ENCODE measurements around the gene RPS15. TPM values are rescaled to one million over a fixed set of nuclear protein-coding genes. Genes with fewer than 3 reads are reported as not detected.

RPS15 gene
- total RNA-seq, 6 experiments from 2014 or later: 1,047 to 1,358 (median 1,277) TPM

DNA sequence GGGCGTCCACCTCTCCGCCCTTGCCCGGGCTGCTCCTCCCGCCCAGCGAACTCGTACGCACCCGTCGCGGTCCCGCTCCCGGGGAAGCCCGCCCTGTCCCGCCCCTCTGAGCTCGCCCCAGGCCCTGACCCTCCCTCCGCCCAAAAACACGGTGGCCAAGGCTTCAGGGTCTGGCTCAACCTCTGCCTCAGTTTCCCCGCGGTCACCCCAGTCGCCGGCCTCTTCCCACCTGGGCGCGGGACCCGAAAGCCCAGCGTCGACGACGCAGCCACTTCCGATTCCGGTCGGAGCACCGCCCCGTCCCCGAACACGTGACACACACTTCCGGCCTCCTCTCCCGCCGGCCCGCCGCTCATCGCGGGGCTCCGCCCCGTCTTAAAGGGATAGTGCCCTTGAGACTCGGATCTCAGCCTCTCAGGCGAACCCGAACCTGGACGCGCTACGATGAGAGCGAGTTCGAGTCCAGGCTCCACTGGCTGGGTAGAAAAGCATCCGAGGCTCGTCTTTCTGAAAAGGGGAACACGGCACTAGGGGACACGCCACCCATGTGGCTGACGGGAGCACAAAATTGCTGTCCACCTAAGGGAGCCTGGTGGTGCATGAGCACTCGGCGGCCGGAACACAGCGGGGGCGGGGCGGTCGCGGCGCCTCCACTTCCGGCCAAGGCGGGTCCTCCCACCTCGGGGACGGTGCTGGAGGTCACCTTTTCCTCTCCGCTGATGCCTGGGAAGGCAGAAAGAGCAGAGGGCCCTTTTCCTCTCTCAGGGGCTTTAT lies 40.9 kb downstream of the RPS15 start, which contains the start of gene C19orf25:
TSS of gene C19orf25 (minus strand) at position 282 of the 774 bp plus-strand sequence. CDS start 312 bp downstream, outside the sequence.
- Mint-ChIP-seq H3K27me3 (ENCODE audit: insufficient read depth) (peaks cover 3% of the 10 kb centered on the region; the same call in 1 of the 2 replicates), H3K27ac (peak within 1 kb of the TSS; percentile 90), H3K9me3 (no peaks in the 10 kb centered on the region), H3K4me3 (peak within 1 kb of the TSS; percentile 93), H3K4me1 (ENCODE audit: low read depth) (peaks cover 11% of the 10 kb centered on the region), H3K36me3 (ENCODE audit: low read depth) (no peaks in the 10 kb centered on the region; the same call in 1 of the 2 replicates)
- TF ChIP-seq, protein P1, sequence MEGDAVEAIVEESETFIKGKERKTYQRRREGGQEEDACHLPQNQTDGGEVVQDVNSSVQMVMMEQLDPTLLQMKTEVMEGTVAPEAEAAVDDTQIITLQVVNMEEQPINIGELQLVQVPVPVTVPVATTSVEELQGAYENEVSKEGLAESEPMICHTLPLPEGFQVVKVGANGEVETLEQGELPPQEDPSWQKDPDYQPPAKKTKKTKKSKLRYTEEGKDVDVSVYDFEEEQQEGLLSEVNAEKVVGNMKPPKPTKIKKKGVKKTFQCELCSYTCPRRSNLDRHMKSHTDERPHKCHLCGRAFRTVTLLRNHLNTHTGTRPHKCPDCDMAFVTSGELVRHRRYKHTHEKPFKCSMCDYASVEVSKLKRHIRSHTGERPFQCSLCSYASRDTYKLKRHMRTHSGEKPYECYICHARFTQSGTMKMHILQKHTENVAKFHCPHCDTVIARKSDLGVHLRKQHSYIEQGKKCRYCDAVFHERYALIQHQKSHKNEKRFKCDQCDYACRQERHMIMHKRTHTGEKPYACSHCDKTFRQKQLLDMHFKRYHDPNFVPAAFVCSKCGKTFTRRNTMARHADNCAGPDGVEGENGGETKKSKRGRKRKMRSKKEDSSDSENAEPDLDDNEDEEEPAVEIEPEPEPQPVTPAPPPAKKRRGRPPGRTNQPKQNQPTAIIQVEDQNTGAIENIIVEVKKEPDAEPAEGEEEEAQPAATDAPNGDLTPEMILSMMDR (IDR thresholded peaks at IDR 0.05): 0 out of 2 replicates have a peak, but pooled peaks have one; percentile 12
- DNase-seq: peak; percentile 88

DNA sequence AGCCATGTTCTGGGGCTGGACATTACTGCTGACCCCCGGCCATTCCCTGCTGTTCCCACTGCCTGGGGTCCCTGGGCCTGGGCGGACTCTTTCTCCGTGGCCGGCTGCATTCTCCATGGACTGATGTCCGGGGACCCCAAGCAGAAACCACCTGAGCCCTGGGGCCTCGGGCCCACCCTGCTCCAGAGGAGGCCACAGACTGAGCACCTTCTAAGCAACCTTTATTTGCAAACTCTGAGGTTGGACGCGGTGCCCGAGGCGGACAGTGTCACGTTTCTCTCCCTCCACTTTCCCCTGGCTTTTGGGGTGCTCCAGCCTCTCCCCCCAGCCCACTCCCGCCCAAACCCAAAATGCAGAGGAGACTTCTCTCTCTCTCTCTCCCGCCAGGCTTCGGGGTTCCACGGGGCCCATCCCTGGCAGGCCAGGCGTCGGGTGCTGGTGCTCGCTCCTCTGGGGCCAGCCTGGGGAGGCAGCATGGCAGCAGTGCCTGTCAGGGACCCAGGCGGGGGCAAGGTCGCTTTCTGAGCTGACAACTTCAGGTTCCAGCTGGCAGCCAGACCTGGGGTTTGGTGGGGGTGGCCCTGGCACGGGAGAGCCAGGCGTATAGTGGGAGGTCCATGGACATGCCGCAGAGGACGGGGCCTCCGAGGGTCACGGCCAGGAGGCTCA lies 43.2 kb downstream of the RPS15 start:
- H3K9me3 Mint-ChIP-seq: no peaks in the 10 kb centered on the region
- TF ChIP-seq, protein P1 (IDR thresholded peaks at IDR 0.05): no peak
- no peak overlapping the region for H3K4me3 Mint-ChIP-seq
- H3K36me3 Mint-ChIP-seq (ENCODE audit: low read depth): no peaks in the 10 kb centered on the region; the same call in 1 of the 2 replicates
- peaks cover 3% of the 10 kb centered on the region; the same call in 1 of the 2 replicates for H3K27me3 Mint-ChIP-seq (ENCODE audit: insufficient read depth)
- no peak overlapping the region for H3K27ac Mint-ChIP-seq
- H3K4me1 Mint-ChIP-seq (ENCODE audit: low read depth): peaks cover 11% of the 10 kb centered on the region
- DNase-seq: no peak

DNA sequence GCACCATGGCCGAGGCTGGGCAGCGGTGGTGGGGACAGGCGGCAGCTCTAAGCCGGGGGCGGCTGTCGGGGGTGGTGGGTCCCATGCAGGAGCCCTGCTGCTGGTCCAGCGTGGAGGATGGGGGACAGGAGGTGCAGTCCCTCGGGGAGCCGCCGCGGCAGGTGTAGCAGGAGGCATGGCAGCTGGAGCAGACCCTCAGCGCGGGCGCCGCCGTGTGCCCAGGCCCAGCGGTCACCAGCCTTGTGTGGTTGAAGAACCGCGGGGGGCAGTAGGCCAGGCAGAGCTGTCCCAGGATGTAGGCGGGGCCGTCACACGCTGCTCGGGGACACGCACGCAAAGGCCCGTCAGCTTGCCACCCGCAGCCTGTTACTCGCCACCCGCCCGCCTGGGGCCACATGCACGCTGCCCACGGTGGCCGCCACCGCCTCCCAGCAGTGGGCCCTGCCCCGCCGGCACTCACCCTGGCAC lies 43.7 kb downstream of the RPS15 start:
- no peaks in the 10 kb centered on the region for H3K9me3 Mint-ChIP-seq
- no peak for DNase-seq

DNA sequence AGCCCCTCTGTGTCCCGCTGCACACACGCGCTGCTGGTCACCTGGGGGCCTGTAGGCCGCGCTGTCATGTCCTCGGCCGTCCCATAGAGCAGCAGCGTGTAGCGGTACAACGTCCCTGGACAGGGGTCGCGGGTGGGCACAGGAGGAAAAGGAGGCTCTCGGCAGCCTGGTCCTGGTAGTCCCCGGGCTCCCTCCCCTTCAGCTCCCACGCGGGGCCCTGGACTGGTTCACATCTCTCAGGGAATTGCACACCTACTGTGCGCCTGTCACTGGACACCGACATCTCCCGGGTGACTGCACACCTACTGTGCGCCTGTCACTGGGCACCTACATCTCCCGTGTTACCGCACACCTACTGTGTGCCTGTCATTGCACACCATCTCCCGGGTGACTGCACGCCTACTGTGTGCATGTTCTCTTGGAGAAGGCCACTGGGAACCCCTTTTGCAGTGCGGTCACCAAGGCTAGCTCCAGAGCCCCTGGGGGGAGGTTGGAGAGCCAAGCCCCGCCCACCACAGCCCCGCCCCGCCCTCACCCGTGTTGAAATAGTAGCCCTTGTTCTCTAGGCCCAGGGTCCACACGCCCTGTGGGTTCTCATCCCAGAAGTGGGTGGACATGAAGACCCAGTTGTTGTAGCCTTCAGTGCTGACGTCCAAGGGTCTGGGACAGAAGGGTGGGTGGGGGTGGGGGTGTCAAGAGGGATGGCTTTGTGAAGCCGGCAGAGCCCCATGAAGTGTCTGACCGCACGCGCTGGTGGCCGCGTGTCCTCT lies 44.4 kb downstream of the RPS15 start:
- Mint-ChIP-seq H3K4me3 (no peak overlapping the region), H3K9me3 (no peaks in the 10 kb centered on the region), H3K27ac (no peak overlapping the region), H3K36me3 (ENCODE audit: low read depth) (no peaks in the 10 kb centered on the region; the same call in 1 of the 2 replicates), H3K27me3 (ENCODE audit: insufficient read depth) (peaks cover 3% of the 10 kb centered on the region; the same call in 1 of the 2 replicates), H3K4me1 (ENCODE audit: low read depth) (peaks cover 6% of the 10 kb centered on the region)
- TF ChIP-seq, protein P1 (IDR thresholded peaks at IDR 0.05): no peak
- no peak for DNase-seq

More for the DNA sequence above, 43.7 kb downstream of the RPS15 start:
- TF ChIP-seq, protein P1 (IDR thresholded peaks at IDR 0.05): no peak
- Mint-ChIP-seq H3K27me3 (ENCODE audit: insufficient read depth) (peaks cover 3% of the 10 kb centered on the region; the same call in 1 of the 2 replicates), H3K27ac (no peak overlapping the region), H3K4me1 (ENCODE audit: low read depth) (peaks cover 11% of the 10 kb centered on the region), H3K4me3 (no peak overlapping the region), H3K36me3 (ENCODE audit: low read depth) (no peaks in the 10 kb centered on the region; the same call in 1 of the 2 replicates)
